ENCODE data around the gene SAMD4A. TPM values are rescaled to one million over a fixed set of nuclear protein-coding genes. Genes with fewer than 3 reads are reported as not detected.

Gene SAMD4A
- total RNA-seq, 1 donor from 2014 or later: 8.2 TPM

DNA sequence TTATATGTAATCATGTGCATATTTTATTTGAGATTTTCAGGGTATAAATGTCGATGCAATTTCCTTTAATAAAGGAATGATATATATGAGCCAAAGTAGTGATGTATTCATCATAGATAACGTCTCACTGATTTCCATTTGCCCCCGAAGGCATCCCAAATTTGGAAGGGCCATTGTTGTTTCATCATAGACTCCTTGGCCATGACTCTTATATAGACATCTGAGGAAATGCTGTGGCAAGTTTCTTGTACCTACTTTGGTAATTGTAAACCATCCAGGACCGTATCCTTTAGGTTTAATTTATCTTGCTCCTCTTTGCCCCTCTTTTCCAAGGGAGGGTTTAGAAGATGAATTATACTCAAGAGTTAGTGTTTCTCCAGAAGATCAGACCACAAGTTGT lies 84.7 kb downstream of the SAMD4A start:
- DNase-seq (ENCODE audit: low spot score in 2 of 2) (no peak), FAIRE-seq (no peak)

DNA sequence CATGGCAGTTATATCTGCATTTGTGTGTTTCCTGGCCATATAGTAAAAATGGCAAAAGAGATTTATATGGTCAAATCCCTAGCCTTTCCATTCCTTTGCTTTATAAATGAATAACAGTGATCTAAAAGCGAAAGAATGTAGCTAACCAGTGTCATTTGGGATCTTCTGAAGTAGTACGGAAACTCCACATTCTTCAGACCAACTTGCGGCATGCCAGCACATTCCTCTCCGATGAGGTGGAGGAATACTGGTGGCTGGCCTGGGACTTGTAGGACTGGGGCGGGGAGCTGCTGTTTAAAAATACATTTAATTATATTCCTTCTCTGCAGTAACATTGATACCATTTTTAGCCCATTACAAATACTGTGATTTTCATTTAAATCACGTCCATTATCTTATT lies 85.3 kb downstream of the SAMD4A start:
- FAIRE-seq (no peak), DNase-seq (ENCODE audit: low spot score in 2 of 2) (peak in 1 of 2 donors; percentile 39)

DNA sequence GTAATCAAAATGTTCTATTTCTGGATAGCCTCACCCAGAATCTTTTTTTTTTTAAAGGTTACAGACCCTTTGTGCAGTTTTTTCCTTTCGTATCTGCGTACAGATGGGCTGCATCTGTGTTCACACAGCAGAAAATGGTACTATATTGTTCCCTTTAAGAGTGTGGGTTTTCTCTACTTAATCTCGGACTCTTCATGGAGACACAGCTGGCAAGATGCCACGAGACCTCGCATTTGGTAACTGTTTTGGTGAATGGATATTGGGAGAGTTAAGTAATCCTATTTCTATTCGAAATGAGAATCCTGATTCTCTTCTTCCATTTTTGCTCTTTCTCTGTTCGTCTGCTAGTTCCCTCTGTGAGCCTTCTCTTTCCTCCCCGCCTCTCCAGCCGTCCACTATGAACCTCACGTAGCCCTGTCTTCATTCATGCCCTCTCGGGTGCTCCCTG lies 85.7 kb downstream of the SAMD4A start:
- FAIRE-seq: no peak
- DNase-seq (ENCODE audit: low spot score in 2 of 2): no peak

DNA sequence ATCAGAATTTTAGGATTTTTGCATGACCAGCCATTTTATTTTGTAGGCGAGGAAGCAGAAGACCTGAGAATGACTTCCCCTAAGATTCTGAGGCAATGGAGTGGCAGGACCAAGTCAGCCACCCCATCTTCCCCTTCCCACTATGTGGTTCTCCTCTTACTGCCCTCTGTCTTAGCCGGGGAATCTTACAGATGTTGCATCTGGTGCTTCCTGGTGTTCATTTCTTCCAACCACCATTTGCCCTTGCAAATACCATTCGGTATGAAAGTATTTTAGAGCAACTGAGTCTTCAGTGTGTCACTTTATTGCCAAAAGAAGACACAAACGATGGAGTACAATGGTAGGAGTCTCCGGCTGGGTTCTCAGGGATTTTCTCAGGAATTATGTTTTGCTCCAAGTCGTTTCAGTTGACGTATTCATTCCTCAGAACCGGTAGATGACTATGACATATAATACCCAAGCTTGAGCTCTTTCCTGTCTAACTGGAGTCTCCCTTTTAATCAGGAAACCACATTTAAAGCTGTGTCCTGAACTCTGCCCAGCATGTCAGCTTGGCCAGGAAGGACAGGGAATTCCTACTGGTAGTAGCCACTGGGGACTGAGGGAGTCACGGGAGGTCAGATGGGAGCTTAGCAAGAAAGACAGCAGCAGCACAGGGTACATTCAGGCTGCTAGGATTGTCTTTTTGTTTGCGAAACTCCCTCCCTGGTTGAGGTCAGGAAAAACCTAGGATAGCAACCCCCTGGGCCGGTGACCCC lies 87.0 kb downstream of the SAMD4A start:
- DNase-seq (ENCODE audit: low spot score in 2 of 2): no peak
- no peak for FAIRE-seq

DNA sequence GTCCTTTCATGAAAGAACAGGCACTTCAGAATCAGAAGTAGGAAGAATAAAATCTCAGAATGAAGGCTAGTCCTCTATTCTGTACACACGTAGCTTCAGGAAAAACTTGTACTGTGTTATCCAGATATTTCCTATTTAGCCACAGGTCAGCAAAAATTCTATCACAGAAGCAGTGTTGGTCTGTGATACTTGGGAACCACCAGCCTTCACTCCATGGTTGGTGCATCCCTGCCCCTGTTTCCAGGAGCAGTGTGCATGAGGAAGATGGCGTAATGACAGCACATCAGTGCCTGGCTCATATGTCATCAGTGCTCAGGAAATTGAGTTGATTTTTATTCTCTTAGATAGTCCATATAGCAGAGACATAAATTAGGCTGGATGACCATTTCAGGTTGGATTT lies 87.7 kb downstream of the SAMD4A start:
- FAIRE-seq (no peak), DNase-seq (ENCODE audit: low spot score in 2 of 2) (no peak)

DNA sequence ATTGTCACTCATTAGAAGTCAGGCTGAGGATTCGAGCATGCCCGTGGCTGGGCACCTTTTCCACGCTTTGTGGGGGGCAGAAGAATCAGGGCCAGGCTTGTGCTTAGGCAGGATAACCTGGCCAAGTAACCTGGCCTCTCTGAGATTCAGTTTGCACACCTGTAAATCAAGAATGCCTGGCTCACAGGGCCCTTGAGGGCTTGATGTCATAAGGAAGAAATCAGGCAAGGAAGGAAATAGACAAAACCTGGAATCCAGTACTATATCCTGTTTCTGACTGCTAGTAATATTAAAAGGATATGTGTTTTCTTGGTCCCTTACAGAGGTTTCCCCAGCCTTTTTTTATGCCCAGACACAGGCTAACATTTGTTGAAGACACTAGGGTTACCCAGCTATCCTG lies 91.9 kb downstream of the SAMD4A start:
- FAIRE-seq: no peak

DNA sequence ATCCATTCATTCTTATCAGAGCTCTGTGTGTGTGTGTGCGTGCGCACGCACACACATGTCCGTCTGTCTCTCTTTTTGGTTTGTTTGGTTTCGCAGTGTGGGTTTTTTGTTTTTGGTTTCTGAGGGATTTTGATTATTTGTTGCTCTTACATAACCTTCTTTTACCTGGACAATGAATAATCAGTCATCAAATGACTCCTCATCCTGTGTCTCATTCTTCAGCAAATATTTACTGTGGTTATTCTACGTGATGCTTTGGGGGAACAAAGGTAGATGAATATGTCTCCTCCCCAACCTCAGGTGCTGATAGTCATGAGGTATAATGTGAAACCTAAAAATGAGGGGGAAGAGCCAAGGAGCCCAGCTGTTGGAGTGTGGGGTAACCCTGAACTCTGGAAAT lies 92.4 kb downstream of the SAMD4A start:
- DNase-seq (ENCODE audit: low spot score in 2 of 2): no peak
- no peak for FAIRE-seq

More for the DNA sequence above, 91.9 kb downstream of the SAMD4A start:
- no peak for DNase-seq (ENCODE audit: low spot score in 2 of 2)

DNA sequence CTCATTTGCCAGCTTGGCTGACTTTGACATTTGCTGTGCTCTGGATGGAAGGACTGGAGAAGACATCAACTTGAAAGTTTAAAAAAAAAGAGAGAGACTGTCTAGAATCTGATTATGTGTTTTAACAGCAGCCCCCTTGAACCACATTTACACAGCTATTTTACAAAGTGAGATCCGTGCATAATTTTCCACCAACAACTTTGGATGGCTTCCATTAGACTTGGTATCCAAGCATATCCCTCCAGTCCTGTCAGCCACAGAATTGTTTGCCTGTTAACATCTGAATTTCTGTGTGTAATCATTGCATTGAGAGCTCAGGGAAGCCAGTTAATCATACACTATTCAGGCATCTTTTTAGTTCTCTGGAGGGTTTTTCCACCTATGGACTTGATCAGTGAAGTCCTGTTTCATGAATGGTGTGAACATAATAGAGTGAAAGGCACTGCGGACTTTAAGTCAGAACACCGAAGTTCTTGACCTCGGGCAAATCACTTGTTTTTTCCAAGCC lies 93.7 kb downstream of the SAMD4A start:
- DNase-seq (ENCODE audit: low spot score in 2 of 2) (no peak), FAIRE-seq (no peak)

DNA sequence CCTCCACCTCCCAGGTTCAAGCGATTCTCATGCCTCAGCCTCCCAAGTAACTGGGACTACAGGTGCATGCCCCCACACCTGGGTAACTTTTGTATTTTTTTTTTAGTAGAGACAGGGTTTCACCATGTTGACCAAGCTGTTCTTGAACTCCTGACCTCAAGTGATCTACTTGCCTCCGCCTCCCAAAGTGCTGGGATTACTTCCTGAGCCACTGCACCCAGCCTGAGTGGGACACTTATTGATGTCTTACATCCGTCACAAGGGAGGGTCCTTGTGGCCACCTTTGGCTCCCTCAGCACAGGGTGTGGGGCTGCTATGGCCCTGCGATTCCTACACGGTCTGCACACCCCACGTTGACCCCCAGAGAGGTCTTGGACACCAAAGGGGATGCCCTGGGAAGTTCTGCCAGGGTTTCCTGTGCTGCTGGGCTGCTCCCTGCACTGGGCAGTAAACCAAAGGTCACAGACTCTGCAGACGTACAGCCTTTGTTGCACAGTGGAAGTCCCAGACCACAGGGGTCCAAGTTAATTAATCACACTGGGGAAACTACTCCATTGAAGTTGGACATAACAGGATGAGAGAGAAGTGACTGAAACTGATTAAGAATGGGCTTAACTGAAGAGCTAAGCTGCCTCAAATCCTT lies 95.7 kb downstream of the SAMD4A start:
- no peak for FAIRE-seq
- no peak for DNase-seq (ENCODE audit: low spot score in 2 of 2)

DNA sequence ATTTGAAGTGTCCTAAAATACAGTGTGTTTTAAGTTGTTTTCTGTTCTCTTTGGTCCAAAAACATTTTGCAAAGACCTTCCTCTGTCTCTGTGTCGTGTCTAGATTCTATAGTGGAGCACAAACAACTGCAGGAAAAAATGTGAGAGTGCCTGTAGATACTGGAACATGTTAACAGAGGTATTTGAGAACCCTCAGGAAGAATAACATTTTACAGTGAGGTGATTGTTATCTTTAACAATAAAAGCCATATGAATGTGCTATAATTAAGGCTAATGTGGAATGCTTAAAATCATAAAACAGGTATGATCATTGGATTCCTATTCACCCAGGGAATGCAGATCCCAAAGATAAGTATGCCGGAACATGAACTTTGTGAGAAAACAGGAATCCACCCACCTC lies 98.0 kb downstream of the SAMD4A start:
- no peak for FAIRE-seq
- no peak for DNase-seq (ENCODE audit: low spot score in 2 of 2)

DNA sequence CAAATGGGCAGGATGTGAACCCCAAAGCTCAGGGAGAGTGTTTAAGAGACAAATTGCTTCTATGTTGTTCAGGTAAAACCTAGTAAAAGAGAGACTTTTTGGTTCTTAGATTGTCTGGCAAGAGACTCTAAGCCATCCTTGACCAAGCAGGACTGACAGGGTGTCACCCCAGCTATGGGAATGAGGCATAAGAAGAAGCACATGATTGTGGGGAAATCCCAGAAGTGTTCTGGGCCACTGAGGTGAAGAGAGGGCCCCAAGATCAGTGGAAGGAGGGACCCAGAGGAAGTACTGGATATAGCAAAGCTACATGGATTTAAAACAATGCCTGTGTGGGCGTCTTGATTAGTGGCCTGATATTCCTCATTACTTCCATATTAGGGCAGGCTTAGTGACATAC lies 99.0 kb downstream of the SAMD4A start:
- FAIRE-seq (no peak), DNase-seq (ENCODE audit: low spot score in 2 of 2) (no peak)

DNA sequence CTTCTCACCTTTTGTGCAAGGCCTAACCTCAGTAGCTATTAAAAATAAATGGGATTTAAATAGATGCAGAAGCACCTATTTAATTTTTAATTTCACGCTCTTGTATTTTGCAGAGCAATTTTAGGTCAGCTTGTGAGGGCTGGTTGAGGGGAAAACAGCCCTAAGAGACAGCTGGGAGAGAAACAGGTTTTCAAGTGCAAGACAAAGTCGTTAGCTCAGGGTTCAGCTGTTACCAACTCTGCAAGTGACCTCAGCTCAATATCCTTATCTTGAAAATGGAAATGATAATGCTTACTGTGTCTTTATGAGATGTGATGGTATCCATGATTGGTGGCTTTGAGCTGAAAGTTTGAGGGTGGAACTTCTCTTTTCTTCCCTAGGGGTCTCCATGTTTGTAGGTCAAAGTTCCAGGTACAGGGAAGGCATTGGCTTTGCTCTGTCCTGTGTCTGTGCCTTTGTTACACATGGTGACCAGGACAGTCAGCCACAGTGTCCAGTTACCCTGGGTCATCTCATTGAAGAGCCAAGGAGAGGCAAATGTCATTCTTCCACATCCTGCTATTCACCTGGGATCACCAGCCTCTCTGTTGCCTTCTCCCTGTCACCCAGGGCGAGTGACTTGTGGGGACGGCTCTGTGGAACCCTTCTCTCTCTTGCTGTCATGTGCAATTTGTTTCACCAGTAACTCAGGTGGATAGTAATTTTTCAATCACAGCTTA lies 100.3 kb downstream of the SAMD4A start:
- DNase-seq (ENCODE audit: low spot score in 2 of 2) (no peak), FAIRE-seq (no peak)

DNA sequence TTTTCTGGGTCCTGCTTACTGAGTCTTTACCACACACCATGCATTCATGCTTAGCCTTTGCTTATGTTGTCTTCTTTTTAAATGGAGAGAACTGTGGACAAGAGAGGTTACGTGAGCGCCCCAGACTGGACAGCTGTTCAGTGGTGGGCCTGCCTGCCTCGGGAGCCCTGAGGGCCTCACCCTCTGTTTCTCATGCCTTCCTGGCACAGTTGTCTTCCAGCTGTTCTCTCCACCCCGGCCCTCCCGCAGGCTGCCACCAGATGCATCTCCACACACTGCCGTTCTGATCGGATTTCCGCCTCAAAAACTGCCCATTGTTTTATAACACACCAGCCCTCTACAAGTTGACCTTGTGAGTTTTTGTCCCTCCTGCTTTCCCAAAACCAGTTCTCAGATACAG lies 100.8 kb downstream of the SAMD4A start:
- no peak for DNase-seq (ENCODE audit: low spot score in 2 of 2)

DNA sequence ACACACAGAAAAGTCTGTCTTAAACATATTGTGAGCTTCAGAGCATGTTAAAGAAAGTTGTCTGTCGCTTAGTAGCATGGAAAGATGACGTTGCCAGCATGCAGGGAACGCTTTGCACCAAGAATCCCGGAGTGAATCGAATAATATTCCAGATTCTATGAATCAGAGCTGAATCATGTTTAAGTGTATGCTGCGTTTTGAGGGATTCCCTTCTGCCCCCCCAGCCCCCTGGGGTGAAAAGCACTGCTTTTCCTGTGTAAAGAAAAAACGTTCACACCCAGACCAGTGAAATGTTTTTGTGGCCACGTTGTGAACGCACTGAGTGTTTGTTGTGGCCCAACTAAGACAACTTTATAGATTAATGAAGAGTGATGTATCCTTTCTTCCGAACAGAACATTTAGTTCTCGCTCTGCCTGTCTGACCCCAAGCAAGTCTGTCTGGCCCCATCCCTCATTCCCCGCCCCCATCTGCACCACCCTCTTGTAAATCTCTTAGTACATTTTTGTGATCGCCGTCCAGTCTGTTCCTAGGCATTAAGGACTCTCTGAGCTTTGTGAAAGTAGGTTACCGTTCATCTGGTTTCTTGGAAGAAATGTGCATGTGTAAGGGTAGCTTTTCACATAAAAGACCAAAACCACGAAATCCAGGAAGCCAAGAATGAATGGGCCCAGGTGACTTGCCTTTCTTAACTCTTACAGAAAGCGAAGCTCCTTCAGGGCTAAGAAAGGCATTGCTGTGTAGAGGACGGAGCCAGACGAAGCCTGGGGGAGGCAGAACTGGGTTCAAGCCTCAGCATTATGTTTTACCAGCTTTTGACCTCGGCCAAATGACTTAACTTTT lies 103.0 kb downstream of the SAMD4A start:
- DNase-seq (ENCODE audit: low spot score in 2 of 2): no peak

More for the DNA sequence above, 100.8 kb downstream of the SAMD4A start:
- no peak for FAIRE-seq

DNA sequence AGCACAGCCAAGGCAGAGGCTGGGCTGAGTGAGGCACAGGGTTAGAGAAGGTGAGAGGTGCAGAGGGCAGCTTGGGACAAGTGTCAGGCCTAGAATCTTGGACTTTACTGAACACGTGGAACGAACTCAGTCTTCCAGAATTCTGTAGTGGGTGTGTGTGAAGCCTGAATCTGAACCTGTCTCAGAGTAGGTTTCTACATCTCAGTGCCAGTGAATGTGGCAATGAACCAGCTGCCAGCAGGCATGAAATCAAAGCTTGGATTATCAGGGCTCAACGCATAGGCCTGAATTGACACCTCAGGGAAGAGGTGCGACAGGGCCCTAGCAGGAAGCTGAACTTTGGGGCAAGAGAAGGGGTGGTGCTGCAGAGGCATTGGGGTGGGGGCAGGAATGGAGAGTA lies 104.6 kb downstream of the SAMD4A start:
- no peak for DNase-seq (ENCODE audit: low spot score in 2 of 2)

More for the DNA sequence above, 103.0 kb downstream of the SAMD4A start:
- no peak for FAIRE-seq

DNA sequence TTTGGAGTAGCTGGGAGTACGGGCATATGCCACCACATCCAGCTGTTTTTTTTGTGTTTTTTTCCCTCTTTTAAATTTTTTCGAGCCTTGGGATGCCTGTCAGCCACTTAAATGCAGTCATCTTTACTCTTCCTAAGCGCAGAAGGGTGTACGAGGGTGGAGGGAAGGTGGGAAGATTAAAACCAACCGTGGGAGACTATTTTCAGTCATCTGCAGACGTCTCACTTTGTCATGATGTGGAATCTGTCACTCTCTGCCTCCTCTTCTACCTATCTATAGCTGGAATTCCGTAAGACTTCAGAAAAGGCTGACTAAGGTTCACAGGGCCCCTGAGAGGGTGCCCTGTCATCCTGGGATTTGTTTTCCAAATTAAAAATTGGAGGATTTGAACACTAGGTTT lies 105.3 kb downstream of the SAMD4A start:
- no peak for DNase-seq (ENCODE audit: low spot score in 2 of 2)
- FAIRE-seq: no peak

More for the DNA sequence above, 104.6 kb downstream of the SAMD4A start:
- FAIRE-seq: no peak

DNA sequence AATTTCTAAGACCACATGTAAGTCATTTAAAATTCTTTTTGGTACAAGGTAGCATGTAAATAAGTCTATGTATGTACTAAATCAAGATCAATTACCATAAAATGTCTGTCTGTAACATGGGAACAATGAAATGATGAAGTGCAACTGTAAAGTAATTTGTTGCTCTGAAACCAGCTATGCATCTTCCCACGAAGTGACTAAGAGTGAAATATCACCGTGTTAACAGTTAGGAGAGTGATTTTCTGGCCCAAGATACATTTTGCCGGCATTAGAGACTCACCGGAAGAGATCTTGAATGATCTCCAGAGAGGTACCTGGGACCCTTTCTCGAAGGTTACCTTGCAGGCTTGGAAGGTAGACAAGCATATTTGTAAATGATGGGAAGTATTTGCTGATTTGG lies 105.8 kb downstream of the SAMD4A start:
- DNase-seq (ENCODE audit: low spot score in 2 of 2): no peak
- no peak for FAIRE-seq

DNA sequence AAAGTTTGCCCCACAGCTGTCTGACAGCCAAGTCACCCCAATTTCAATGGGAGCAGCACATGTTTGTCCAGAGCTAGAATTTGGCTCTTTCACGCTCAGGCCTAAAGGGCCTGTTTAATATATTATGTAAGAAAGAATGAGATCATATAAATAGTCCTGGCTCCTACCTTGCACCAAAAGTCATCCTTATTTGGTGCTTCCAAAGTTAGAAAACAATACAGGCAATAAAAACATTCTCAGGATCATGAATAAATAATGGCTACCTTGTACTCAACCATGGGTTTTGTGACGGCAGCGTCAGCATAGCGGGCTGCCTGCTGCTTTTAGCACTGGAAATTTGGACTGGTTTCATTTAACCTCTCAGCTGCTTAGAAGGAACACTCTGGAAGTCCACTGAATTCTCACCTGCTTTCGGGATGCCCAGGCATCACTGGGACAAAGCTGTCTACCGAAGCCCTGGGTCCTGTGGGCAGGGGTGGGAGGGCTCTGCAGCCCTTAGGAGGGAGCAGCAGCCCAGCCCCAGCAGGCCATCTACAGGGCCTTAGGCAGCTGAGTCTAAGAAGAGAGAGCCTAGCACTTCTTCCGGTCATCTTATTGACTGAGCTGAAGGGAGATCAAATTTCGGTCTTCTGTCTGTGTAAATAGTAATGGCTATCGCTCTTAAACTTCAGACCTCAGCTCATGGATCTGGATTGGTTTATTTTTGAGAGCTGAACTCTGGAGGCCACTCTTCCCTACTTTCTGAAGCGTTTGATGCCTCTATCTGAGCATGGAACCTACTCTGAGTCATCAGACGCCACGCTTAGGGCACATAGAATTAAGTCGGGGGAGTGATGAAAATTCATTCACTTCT lies 106.5 kb downstream of the SAMD4A start:
- FAIRE-seq: no peak

DNA sequence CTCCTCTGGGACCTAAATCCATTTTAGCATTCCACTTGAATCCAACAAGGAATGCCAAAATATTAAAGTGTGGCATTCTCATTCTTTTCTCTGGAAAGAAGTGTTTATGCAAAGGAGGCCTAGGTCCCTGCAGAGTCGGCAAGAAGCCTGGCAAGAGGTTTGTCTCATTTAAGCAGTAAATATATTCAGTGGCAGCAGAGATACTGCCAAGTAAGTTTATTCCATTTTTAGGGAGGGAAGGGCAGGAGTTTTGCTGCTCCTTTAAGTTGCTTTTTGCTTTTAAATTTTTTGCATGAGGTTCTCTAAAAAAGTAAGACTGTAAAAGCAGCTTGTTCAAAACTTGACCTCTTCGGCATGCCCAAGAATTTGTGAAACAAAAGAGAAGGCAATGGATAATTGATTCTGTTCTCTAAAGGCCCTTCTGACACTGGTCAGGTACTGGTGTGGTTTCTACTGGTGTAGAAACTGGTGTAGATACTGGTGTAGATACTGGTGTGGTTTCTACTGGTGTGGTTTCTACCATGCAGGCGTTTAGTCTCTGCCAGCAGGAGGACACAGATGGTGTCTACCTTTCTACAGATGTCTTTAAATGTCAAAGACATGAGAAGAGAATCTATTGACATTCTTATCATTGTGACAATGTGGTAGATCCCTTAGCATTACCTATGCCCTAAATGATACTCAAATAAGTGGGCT lies 107.3 kb downstream of the SAMD4A start:
- DNase-seq (ENCODE audit: low spot score in 2 of 2): no peak
- FAIRE-seq: no peak

More for the DNA sequence above, 106.5 kb downstream of the SAMD4A start:
- DNase-seq (ENCODE audit: low spot score in 2 of 2): no peak

All from frontal cortex (tissue), 4 donors.